ENCODE results near the gene CLCN3.

DNA sequence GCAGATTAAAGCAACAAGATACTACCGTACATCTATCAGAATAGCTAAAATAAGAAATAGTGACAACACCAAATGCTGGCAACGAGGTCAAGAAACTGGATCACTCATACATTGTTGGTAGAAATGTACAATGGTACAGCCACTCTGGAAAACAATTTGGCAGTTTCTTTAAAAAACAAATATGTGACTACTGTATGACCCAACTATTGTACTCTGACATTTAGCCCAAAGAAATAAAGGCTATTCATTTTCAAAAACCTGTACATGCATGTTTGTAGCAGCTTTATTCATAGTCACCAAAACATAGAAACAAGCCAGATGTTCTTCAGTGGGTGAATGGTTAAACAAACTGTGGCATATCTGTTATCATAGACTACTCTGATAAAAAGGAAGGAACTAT, 8.2 kb downstream of the CLCN3 start:
- TF ChIP-seq, protein P1, sequence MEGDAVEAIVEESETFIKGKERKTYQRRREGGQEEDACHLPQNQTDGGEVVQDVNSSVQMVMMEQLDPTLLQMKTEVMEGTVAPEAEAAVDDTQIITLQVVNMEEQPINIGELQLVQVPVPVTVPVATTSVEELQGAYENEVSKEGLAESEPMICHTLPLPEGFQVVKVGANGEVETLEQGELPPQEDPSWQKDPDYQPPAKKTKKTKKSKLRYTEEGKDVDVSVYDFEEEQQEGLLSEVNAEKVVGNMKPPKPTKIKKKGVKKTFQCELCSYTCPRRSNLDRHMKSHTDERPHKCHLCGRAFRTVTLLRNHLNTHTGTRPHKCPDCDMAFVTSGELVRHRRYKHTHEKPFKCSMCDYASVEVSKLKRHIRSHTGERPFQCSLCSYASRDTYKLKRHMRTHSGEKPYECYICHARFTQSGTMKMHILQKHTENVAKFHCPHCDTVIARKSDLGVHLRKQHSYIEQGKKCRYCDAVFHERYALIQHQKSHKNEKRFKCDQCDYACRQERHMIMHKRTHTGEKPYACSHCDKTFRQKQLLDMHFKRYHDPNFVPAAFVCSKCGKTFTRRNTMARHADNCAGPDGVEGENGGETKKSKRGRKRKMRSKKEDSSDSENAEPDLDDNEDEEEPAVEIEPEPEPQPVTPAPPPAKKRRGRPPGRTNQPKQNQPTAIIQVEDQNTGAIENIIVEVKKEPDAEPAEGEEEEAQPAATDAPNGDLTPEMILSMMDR (IDR thresholded peaks at IDR 0.05) = no peak
- no peak for TF ChIP-seq POLR2A (IDR thresholded peaks at IDR 0.05)
